Left ventricle myocardium inferior (tissue), 1 donor: ENCODE results near the gene YBX2. TPM values are rescaled to one million over a fixed set of nuclear protein-coding genes. Genes with fewer than 3 reads are reported as not detected.

Experiments used
- DNase-seq: peaks from one replicate; pipeline ENCODE4 v3.0.0-alpha.2; 2020
- H3K27ac ChIP-seq: fragments of 200-600 bp; replicated peaks from 2 replicates; pipeline ENCODE4 v1.8.0; 2021
- H3K27me3 ChIP-seq: fragments of 200-600 bp; 2 replicates; pipeline ENCODE4 v1.8.0; 2021; ENCODE audit warnings: low read depth
- H3K36me3 ChIP-seq: fragments of 200-600 bp; 2 replicates; pipeline ENCODE4 v1.8.0; 2021
- H3K4me1 ChIP-seq: fragments of 200-600 bp; 2 replicates; pipeline ENCODE4 v1.8.0; 2021
- H3K4me3 ChIP-seq: fragments of 200-600 bp; 2 replicates; pipeline ENCODE4 v1.8.0; 2021; ENCODE audit warnings: mild to moderate bottlenecking, moderate library complexity
- H3K9me3 ChIP-seq: fragments of 200-600 bp; replicated peaks from 2 replicates; pipeline ENCODE4 v1.8.0; 2021
- intact Hi-C: fragments of 100-400 bp; cut with micrococcal nuclease; formaldehyde crosslinking; loops from one replicate; pipeline ENCODE4 v1.11.0; 2022
- total RNA-seq: library from RNA; stranded (reverse); fragmentation: NEBNext Ultra II Directional; extraction: Animal tissue kit (Norgen Biotek cat#: 25700); gene quantifications from one replicate; pipeline ENCODE4 v1.2.1, GENCODE V29; 2021
- TF ChIP-seq, protein P1 (sequence below): fragments of 200-600 bp; IDR thresholded peaks from 2 replicates; pipeline ENCODE4 v1.8.0; 2021; ENCODE audit warnings: antibody characterized with exemption, mild to moderate bottlenecking, borderline replicate concordance
- donor health status: DM: no; HTN: yes; CAD: no; lungs with severe emphysema.

The YBX2 gene
- total RNA-seq, 1 donor from 2014 or later, result 0.77 TPM

DNA sequence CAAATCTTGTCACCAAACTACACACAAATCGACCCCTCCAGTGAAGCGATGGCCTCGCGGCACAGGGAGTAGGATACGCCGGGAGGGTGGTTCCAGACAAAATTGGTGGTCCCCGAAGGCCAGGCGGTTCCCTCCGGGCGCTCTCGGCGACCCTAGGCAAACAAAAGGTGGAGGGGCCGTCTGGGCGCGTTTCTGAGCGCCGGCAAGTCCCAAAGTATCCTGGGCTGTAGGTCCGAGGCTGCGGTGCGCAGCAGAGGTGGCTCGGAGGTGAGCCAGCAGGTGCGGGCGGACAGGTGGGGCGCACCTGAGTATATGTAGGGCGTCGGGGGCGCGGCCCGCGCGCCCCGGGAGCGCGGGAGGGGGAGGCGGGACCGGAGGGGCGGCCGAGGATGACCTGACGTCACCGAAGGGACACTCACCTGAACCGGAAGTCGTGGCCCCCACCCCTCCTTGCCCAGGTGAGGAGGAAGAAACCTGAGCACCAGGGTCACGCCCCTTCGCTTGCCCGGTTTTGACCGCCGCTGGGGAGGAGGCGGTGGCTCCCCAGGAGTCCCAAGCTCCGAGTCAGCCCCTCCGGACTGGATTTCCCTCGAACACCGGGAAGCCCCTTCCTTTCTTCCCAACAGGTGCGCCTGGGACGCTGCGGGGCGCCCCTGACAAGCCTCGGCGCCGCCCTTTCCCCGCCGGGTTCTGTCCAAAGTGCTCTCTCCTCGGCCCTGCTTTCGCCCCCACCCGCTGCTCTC lies 32.1 kb downstream of the YBX2 start, which contains the start of gene CLDN7:
Gene CLDN7, minus strand, starts transcription at position 287 of the 743 bp plus-strand sequence. CDS start 435 bp downstream, outside the sequence.
- H3K4me1 ChIP-seq, result peaks cover 33% of the 10 kb centered on the region
- H3K27me3 ChIP-seq, result peaks cover 68% of the 10 kb centered on the region
- intact Hi-C loops, result no loop called here
- H3K27ac ChIP-seq, result peak within 1 kb of the TSS; percentile 16
- peaks cover 21% of the 10 kb centered on the region for H3K36me3 ChIP-seq
- H3K9me3 ChIP-seq, result no peaks in the 10 kb centered on the region
- TF ChIP-seq, protein P1, sequence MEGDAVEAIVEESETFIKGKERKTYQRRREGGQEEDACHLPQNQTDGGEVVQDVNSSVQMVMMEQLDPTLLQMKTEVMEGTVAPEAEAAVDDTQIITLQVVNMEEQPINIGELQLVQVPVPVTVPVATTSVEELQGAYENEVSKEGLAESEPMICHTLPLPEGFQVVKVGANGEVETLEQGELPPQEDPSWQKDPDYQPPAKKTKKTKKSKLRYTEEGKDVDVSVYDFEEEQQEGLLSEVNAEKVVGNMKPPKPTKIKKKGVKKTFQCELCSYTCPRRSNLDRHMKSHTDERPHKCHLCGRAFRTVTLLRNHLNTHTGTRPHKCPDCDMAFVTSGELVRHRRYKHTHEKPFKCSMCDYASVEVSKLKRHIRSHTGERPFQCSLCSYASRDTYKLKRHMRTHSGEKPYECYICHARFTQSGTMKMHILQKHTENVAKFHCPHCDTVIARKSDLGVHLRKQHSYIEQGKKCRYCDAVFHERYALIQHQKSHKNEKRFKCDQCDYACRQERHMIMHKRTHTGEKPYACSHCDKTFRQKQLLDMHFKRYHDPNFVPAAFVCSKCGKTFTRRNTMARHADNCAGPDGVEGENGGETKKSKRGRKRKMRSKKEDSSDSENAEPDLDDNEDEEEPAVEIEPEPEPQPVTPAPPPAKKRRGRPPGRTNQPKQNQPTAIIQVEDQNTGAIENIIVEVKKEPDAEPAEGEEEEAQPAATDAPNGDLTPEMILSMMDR, result no peak
- no peak for DNase-seq
- peak within 1 kb of the TSS; percentile 68 for H3K4me3 ChIP-seq

GRCh38 chr17:7261379-7262191 lies 32.9 kb downstream of the YBX2 start:
- DNase-seq, result no peak
- TF ChIP-seq, protein P1, result no peak
- peaks cover 60% of the 10 kb centered on the region for H3K27me3 ChIP-seq
- intact Hi-C loops, result no loop called here
- H3K4me1 ChIP-seq, result peaks cover 33% of the 10 kb centered on the region
- H3K4me3 ChIP-seq, result peak overlapping the region; percentile 68
- H3K36me3 ChIP-seq, result peaks cover 29% of the 10 kb centered on the region
- no peaks in the 10 kb centered on the region for H3K9me3 ChIP-seq
- peak overlapping the region; percentile 16 for H3K27ac ChIP-seq

GRCh38 chr17:7260651-7261378 lies 33.6 kb downstream of the YBX2 start:
- TF ChIP-seq, protein P1, result no peak
- intact Hi-C loops, result no loop called here
- peak overlapping the region; percentile 68 for H3K4me3 ChIP-seq

DNA sequence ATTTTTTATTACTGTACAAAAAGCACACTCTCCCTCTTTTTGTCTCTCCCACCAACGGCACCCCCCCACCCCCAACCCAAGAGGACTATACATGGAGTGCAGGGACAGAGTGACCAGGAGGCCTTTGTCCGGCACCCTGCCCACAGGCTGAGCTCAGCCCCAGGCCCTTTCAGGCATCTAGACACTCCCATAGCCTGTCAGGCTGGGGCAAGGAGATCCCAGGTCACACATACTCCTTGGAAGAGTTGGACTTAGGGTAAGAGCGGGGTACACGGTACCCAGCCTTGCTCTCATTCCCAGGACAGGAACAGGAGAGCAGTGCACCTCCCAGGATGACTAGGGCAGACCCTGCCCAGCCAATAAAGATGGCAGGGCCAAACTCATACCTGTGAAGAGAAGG lies 34.3 kb downstream of the YBX2 start:
- Histone ChIP-seq H3K27ac (no peak overlapping the region), H3K27me3 (peaks cover 47% of the 10 kb centered on the region), H3K4me3 (no peak overlapping the region), H3K4me1 (peaks cover 33% of the 10 kb centered on the region), H3K36me3 (peaks cover 43% of the 10 kb centered on the region), H3K9me3 (no peaks in the 10 kb centered on the region)
- no peak for DNase-seq
- intact Hi-C loops, result no loop called here
- TF ChIP-seq, protein P1, result no peak

More at GRCh38 chr17:7260651-7261378, 33.6 kb downstream of the YBX2 start:
- Histone ChIP-seq H3K27ac (peak overlapping the region; percentile 16), H3K4me1 (peaks cover 33% of the 10 kb centered on the region), H3K9me3 (no peaks in the 10 kb centered on the region), H3K36me3 (peaks cover 36% of the 10 kb centered on the region), H3K27me3 (peaks cover 53% of the 10 kb centered on the region)
- no peak for DNase-seq

DNA sequence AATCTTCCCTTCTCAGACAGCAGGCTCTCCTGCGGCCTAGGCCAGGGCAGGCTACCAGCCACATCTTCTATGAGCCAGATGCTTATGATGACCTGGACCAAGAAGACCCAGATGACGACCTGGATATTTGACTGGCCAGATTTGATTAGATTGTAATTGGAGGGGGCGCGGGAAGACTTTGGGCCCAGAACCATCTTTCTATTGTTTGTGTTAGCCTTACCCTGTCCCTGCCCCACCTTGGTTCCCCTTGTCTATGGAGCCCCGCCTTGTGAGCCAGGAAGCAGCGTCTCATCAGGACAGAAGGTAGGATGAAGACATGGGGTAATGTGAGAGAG lies 34.9 kb downstream of the YBX2 start:
- peaks cover 33% of the 10 kb centered on the region for H3K4me1 ChIP-seq
- H3K36me3 ChIP-seq, result peaks cover 49% of the 10 kb centered on the region
- H3K27ac ChIP-seq, result no peak overlapping the region
- H3K27me3 ChIP-seq, result peaks cover 41% of the 10 kb centered on the region
- intact Hi-C loops, result no loop called here
- no peak overlapping the region for H3K4me3 ChIP-seq
- DNase-seq, result no peak
- no peaks in the 10 kb centered on the region for H3K9me3 ChIP-seq
- TF ChIP-seq, protein P1, result no peak
